HG03442 (cell line): ENCODE measurements around the gene ZNF827.
A peak's percentile ranks its signal among the peaks of the same experiment; 100 is the strongest.

Experiments used
- ATAC-seq: cut with Tn5 transposase; IDR thresholded peaks from one replicate; pipeline ENCODE4 v1.9.1; 2021; ENCODE audit warnings: mild to moderate bottlenecking, moderate library complexity; ENCODE audit not compliant: unreplicated experiment

ZNF827 gene

GRCh38 chr4:145723336-145723735 is 215.3 kb downstream of the ZNF827 start:
- ATAC-seq: no peak

- ATAC-seq: no peak
These were observed 216.1 kb downstream of the ZNF827 start for GRCh38 chr4:145722561-145722960.

DNA sequence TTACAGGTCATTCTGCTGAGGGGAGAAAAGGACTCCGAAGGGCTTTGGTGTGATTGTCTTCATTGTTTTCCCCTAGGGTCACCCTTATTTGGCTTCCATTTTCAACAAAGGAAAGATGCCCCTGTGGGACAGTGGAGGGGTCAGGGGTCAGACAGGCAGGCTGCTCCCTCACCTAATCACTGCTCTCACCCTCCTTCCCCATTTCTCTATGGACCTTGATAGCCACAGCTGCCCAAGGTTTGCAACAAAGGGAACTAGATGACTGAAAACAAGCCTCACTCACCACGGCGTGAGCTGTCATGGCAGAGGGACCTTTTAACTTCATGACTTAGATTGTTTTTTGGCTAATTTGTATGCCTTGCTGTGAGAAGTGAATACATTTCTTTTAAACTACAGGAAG is 218.0 kb downstream of the ZNF827 start:
- peak; percentile 28 for ATAC-seq

DNA sequence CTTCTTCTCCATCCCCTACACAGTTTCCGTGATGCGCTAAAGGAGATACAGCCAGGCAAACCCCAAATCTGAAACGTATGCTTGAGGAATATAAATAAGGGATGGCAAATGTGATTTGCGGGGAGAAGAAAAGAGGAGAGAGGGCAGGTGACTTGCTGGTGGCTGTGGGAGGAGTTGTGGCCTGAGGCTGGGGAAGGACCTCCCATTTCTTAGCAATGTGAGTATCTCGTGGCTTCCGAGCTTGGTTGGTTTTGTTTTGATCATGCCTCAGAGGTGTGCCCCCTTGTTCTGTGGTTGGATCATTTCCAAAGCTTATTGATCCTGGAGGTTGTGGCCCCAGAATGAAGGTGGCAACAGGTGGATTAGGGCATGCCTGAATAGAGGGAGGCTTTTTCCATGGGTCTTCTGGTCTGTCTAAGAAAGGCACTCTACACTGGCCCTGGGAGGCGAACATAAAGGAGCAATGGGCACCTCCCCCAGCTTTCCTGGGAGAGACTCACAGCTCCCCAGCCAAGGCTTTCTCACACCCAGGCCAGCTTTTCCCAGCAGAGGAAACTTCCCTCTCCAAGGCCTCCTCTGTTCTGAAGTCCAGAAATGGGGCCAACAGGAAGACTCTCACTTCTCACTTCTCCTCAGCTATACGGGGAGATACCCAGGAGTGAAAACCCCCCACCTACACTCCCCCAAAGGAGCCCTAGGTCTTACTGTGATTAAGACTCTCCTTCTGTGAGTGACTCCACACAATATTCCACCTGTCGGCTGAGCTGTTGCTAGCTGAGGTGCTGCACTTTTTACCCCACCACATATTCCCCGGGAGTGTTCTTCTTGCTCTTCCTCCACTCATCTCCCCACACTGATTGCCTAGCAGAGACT is 218.6 kb downstream of the ZNF827 start:
- ATAC-seq: peak; percentile 80

- no peak for ATAC-seq
These were observed 221.9 kb downstream of the ZNF827 start for GRCh38 chr4:145716661-145717200.

GRCh38 chr4:145716200-145716599 is 222.4 kb downstream of the ZNF827 start:
- no peak for ATAC-seq

GRCh38 chr4:145709843-145710242 is 228.8 kb downstream of the ZNF827 start:
- peak; percentile 94 for ATAC-seq

DNA sequence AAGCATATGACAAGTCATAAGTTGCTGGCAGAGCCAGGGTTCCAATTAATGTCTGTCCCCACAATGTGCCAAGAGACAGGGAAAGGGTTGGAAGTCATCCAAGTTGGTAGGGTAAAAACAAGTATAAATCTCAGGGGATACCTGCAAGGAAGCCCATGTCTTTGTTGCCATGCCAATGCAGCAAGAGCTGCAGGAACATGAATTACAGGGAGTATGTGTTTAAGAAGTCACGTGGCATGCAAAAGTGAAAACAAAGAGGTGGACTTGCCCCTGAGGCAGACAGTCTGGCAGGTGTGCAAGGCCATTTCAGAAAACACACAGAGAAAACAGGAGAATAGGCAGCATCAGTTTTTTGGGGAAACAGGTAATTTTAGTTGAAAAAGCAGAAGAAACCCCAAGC is 229.3 kb downstream of the ZNF827 start:
- peak; percentile 18 for ATAC-seq
